Measurements from ENCODE around the gene C2orf68. TPM values are rescaled to one million over a fixed set of nuclear protein-coding genes. Genes with fewer than 3 reads are reported as not detected.
"Not testable (repeated sequence)": the region's sequence is repeated elsewhere in the genome, so short reads cannot be mapped to it uniquely, and the experiment has no call there.

C2orf68 gene
- total RNA-seq, 1 experiment from 2014 or later, result 34.3 TPM

GRCh38 chr2:85659324-85659981 is 47.6 kb upstream of the C2orf68 start:
- DNase-seq (ENCODE audit: unreplicated experiment), result no peak
- peaks cover 4% of the 10 kb centered on the region for H3K4me1 Mint-ChIP-seq (ENCODE audit: insufficient read depth, unreplicated experiment)
- CTCF ChIA-PET, result interaction anchor here (0.7 to 5.4 kb wide), 6 partner anchors 11 to 173 kb away, joined by 3 to 35 read pairs (median 10); no protein-coding TSS in a partner anchor
- intact Hi-C loops (cut with micrococcal nuclease), result no loop called here
- H3K27ac Mint-ChIP-seq (ENCODE audit: low read depth, unreplicated experiment), result no peak overlapping the region
- no TSS peak for BruUV-seq (replicated peaks)
- peaks cover 21% of the 10 kb centered on the region for H3K36me3 Mint-ChIP-seq (ENCODE audit: insufficient read depth, unreplicated experiment)
- no peak for TF ChIP-seq CTCF (IDR thresholded peaks at IDR 0.05; ENCODE audit: unreplicated experiment)
- POLR2A ChIA-PET, result no interaction called here
- H3K4me3 Mint-ChIP-seq (ENCODE audit: unreplicated experiment), result no peak overlapping the region
- no peaks in the 10 kb centered on the region for H3K9me3 Mint-ChIP-seq (ENCODE audit: unreplicated experiment)
- no peaks in the 10 kb centered on the region for H3K27me3 Mint-ChIP-seq (ENCODE audit: insufficient read depth, unreplicated experiment)

GRCh38 chr2:85657399-85657798 is 45.5 kb upstream of the C2orf68 start:
- H3K27me3 Mint-ChIP-seq (ENCODE audit: insufficient read depth, unreplicated experiment); H3K4me1 Mint-ChIP-seq (ENCODE audit: insufficient read depth, unreplicated experiment); BruUV-seq (replicated peaks); POLR2A ChIA-PET; H3K4me3 Mint-ChIP-seq (ENCODE audit: unreplicated experiment); intact Hi-C loops (cut with micrococcal nuclease); H3K27ac Mint-ChIP-seq (ENCODE audit: low read depth, unreplicated experiment); H3K9me3 Mint-ChIP-seq (ENCODE audit: unreplicated experiment); DNase-seq (ENCODE audit: unreplicated experiment): not testable (repeated sequence)
- peaks cover 41% of the 10 kb centered on the region for H3K36me3 Mint-ChIP-seq (ENCODE audit: insufficient read depth, unreplicated experiment)
- CTCF ChIA-PET, result interaction anchor here (0.7 to 5.4 kb wide), 4 partner anchors 20 to 156 kb away, joined by 3 to 35 read pairs (median 6); no protein-coding TSS in a partner anchor

- H3K4me3 Mint-ChIP-seq (ENCODE audit: unreplicated experiment), result no peak overlapping the region
- CTCF ChIA-PET, result interaction anchor here (0.6 to 5.4 kb wide), 3 partner anchors 19 to 49 kb away, joined by 3 to 35 read pairs (median 3); no protein-coding TSS in a partner anchor
- no peak for DNase-seq (ENCODE audit: unreplicated experiment)
- no peak overlapping the region for H3K27ac Mint-ChIP-seq (ENCODE audit: low read depth, unreplicated experiment)
- POLR2A ChIA-PET, result interaction anchor here (0.6 kb wide), 1 partner anchor 426 kb away, joined by 3 read pairs; no protein-coding TSS in a partner anchor
- intact Hi-C loops (cut with micrococcal nuclease), result no loop called here
- H3K9me3 Mint-ChIP-seq (ENCODE audit: unreplicated experiment), result no peaks in the 10 kb centered on the region
- H3K4me1 Mint-ChIP-seq (ENCODE audit: insufficient read depth, unreplicated experiment), result no peaks in the 10 kb centered on the region
- H3K27me3 Mint-ChIP-seq (ENCODE audit: insufficient read depth, unreplicated experiment), result no peaks in the 10 kb centered on the region
- TF ChIP-seq CTCF (IDR thresholded peaks at IDR 0.05; ENCODE audit: unreplicated experiment), result no peak
- no TSS peak for BruUV-seq (replicated peaks)
- H3K36me3 Mint-ChIP-seq (ENCODE audit: insufficient read depth, unreplicated experiment), result peaks cover 51% of the 10 kb centered on the region
These were observed 44.6 kb upstream of the C2orf68 start for GRCh38 chr2:85656468-85656867.

- BruUV-seq (replicated peaks), result no TSS peak
- Mint-ChIP-seq H3K9me3 (ENCODE audit: unreplicated experiment) (no peaks in the 10 kb centered on the region), H3K27me3 (ENCODE audit: insufficient read depth, unreplicated experiment) (no peaks in the 10 kb centered on the region), H3K4me3 (ENCODE audit: unreplicated experiment) (no peak overlapping the region), H3K27ac (ENCODE audit: low read depth, unreplicated experiment) (no peak overlapping the region), H3K36me3 (ENCODE audit: insufficient read depth, unreplicated experiment) (peaks cover 56% of the 10 kb centered on the region), H3K4me1 (ENCODE audit: insufficient read depth, unreplicated experiment) (no peaks in the 10 kb centered on the region)
- TF ChIP-seq CTCF (IDR thresholded peaks at IDR 0.05; ENCODE audit: unreplicated experiment), result no peak
- no peak for DNase-seq (ENCODE audit: unreplicated experiment)
- intact Hi-C loops (cut with micrococcal nuclease), result no loop called here
- ChIA-PET CTCF (interaction anchor here (0.7 to 5.4 kb wide), 2 partner anchors 19 to 50 kb away, joined by 3 to 35 read pairs; no protein-coding TSS in a partner anchor), POLR2A (no interaction called here)
These were observed 44.1 kb upstream of the C2orf68 start for GRCh38 chr2:85655961-85656417.
